GM18517 (cell line): ENCODE results near the gene SPRR2B.
"Not testable (repeated sequence)": the region's sequence is repeated elsewhere in the genome, so short reads cannot be mapped to it uniquely, and the experiment has no call there.

ENCODE experiments used
- ATAC-seq: cut with Tn5 transposase; IDR thresholded peaks from one replicate; pipeline ENCODE4 v1.9.1; 2021; ENCODE audit warnings: mild to moderate bottlenecking, moderate library complexity; ENCODE audit not compliant: unreplicated experiment

SPRR2B gene

GRCh38 chr1:153035211-153035610 is 36.2 kb downstream of the SPRR2B start:
- ATAC-seq: no peak

DNA sequence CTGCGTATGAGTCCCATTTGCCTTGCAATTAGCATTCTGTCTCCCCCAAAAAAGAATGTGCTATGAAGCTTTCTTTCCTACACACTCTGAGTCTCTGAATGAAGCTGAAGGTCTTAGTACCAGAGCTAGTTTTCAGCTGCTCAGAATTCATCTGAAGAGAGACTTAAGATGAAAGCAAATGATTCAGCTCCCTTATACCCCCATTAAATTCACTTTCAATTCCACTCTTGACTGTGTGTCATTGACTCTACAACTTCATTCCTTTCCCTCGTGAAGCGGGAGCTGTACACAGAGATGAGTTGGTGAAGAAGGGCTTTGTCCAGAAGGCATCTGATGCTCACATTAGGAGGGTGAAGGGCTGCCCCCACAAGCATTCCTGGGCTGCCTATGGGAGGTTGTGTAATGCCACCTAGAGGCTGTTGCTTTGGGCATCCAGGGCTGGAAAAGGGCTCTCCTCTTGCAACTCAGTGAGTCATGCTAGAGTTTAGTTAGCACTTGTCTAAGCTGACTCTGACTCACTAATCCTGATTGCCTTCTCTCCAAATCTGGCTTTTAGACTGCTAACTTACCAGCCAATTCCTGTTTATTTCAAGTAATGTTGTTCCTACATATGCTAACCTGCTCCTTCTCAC is 38.6 kb downstream of the SPRR2B start:
- no peak for ATAC-seq

GRCh38 chr1:153032073-153032472 is 39.3 kb downstream of the SPRR2B start:
- no peak for ATAC-seq

GRCh38 chr1:153030895-153031294 is 40.5 kb downstream of the SPRR2B start, which contains the start of gene SPRR1B:
Gene SPRR1B, plus strand, starts transcription at chr1:153031203. Its CDS starts 1,143 bp downstream, at chr1:153032346.
- no peak for ATAC-seq

- no peak for ATAC-seq
Measured at GRCh38 chr1:153028766-153029165, 42.6 kb downstream of the SPRR2B start.

GRCh38 chr1:153025797-153026196 is 45.6 kb downstream of the SPRR2B start:
- ATAC-seq: no peak

- ATAC-seq: no peak
Measured at GRCh38 chr1:153024413-153024812, 47.0 kb downstream of the SPRR2B start.

GRCh38 chr1:153023109-153023508 is 48.3 kb downstream of the SPRR2B start:
- ATAC-seq: no peak

DNA sequence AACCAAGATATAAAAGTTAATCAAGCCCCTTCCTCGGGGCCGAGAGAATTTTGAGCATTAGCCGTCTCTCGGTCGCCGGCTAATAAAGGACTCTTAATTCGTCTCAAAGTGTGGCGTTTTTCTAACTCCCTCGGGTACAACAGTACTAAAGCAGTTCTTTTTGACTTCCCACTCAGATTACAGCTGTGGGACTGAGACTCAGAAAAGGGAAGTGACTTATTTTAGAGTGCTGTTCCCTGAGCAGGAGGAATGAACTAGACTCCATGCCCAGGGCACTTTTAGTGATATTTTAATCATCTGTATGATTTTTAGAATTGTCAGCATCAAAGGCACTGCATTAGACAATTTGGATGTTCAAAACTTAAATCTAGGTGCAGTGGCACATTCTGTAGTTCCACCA is 49.1 kb downstream of the SPRR2B start:
- ATAC-seq: not testable (repeated sequence)

DNA sequence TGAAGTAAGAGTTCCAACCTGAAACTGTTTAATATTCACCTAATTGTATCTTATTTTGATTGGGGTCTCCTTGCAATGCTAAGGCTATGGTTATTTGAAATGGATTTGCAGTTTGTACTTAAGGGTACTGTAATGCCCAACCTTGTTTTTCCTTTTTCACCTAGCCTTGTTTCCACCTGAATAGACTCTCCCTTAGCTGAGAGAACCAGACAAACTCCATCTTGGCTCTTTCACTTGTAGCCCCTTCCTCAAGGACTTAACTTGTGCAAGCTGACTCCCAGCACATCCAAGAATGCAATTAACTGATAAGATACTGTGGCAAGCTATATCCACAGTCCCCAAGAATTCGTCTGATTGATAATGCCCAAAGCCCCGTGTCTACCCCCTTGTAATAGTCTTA is 49.6 kb downstream of the SPRR2B start:
- ATAC-seq: not testable (repeated sequence)
